AG04450 (cell line): ENCODE results near the gene CAPG. TPM values are rescaled to one million over a fixed set of nuclear protein-coding genes. Genes with fewer than 3 reads are reported as not detected.

Experiments used
- CTCF ChIA-PET: fragments of 300-600, 350-600 bp; formaldehyde crosslinking; extraction: SDS; loops from one replicate; lab custom pipeline; 2022; ENCODE audit warnings: antibody characterized with exemption, inconsistent platforms; lab: Charles Lee
- POLR2A ChIA-PET: fragments of 350-600 bp; formaldehyde crosslinking; extraction: SDS; loops from one replicate; lab custom pipeline; 2021; ENCODE audit warnings: antibody characterized with exemption, inconsistent platforms; lab: Yijun Ruan, JAX
- DNase-seq: peaks from one replicate; pipeline ENCODE4 v3.0.0-alpha.2; 2011; ENCODE audit warnings: low read depth, low spot score
- H3K27ac ChIP-seq: one replicate; pipeline ENCODE4 v1.5.1; 2012; ENCODE audit warnings: low read depth, low read length, control low read depth
- H3K27me3 ChIP-seq: one replicate; pipeline ENCODE4 v1.6.0; 2012; ENCODE audit warnings: low read length; ENCODE audit not compliant: control insufficient read depth, insufficient read depth
- H3K4me3 ChIP-seq: 2 replicates; pipeline ENCODE4 v1.5.1; 2011; ENCODE audit warnings: mild to moderate bottlenecking, low read depth, low read length, control low read depth
- H3K9me3 ChIP-seq: 2 replicates; pipeline ENCODE4 v1.5.1; 2012; ENCODE audit warnings: low read length; ENCODE audit not compliant: control insufficient read depth, insufficient read depth
- CTCF ChIP-seq: IDR thresholded peaks from 2 replicates; pipeline ENCODE4 v1.5.1; 2011; ENCODE audit warnings: low read depth, low read length, control low read depth, inconsistent platforms
- polyA plus RNA-seq: library from polyadenylated mRNA; depleted of rRNA; stranded (reverse); fragments of >200 nt; gene quantifications from 2 replicates; pipeline ENCODE4 v1.2.3, GENCODE V29; 2011

CAPG gene
- polyA plus RNA-seq, 1 experiment: 70.5 TPM

- no peak for DNase-seq
- POLR2A ChIA-PET: interaction anchor here (1.6 to 2.6 kb wide), 2 partner anchors 110 to 119 kb away, joined by 8 to 16 read pairs; partner anchors contain the start of gene MAT2A
- no peaks in the 10 kb centered on the region for H3K27me3 ChIP-seq
- TF ChIP-seq CTCF: no peak
- H3K4me3 ChIP-seq: no peak overlapping the region
- no peak overlapping the region for H3K27ac ChIP-seq
- CTCF ChIA-PET: interaction anchor here (0.8 to 1.1 kb wide), 2 partner anchors 8 to 110 kb away, joined by 3 to 5 read pairs; partner anchors contain the start of gene MAT2A
- H3K9me3 ChIP-seq: no peaks in the 10 kb centered on the region; the same call in 1 of the 2 replicates
These were observed 19.2 kb upstream of the CAPG start for GRCh38 chr2:85429213-85429923.

DNA sequence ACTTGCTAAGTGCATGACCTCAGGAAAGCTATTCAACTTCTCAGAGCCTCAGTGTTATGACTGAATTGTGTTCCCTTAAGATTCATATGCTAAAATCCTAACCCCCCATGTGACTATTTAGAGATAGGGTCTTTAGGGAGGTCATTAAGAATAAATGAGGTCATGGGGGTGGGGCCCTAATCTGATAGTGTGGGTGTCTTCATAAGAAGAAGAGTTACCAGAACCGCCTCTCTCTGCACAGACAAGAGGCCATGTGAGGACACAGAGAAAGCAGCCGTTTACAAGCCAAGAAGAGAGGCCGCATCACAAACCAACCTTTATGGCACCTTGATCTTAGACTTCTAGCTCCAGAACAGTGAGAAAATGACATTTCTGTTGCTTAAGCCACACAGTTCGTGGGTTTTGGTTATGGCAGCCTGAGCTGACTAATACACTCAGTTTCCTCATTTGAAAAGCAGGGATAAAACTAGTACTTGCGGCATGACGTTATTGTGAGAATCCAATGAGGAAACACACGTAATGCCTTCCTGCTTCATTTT, 18.2 kb upstream of the CAPG start:
- POLR2A ChIA-PET: interaction anchor here (1.6 to 2.6 kb wide), 2 partner anchors 111 to 120 kb away, joined by 8 to 16 read pairs; partner anchors contain the start of gene MAT2A
- Histone ChIP-seq H3K4me3 (no peak overlapping the region), H3K9me3 (no peaks in the 10 kb centered on the region; the same call in 1 of the 2 replicates), H3K27me3 (no peaks in the 10 kb centered on the region), H3K27ac (no peak overlapping the region)
- no peak for TF ChIP-seq CTCF
- DNase-seq: no peak
- CTCF ChIA-PET: no interaction called here

GRCh38 chr2:85427300-85427835, 17.2 kb upstream of the CAPG start:
- DNase-seq: no peak
- no peak overlapping the region for H3K27ac ChIP-seq
- no peak overlapping the region for H3K4me3 ChIP-seq
- TF ChIP-seq CTCF: no peak
- H3K9me3 ChIP-seq: no peaks in the 10 kb centered on the region; the same call in 1 of the 2 replicates
- ChIA-PET CTCF (no interaction called here), POLR2A (interaction anchor here (2.6 kb wide), 1 partner anchor 112 kb away, joined by 16 read pairs; the partner anchor contains the start of gene MAT2A)
- no peaks in the 10 kb centered on the region for H3K27me3 ChIP-seq

DNA sequence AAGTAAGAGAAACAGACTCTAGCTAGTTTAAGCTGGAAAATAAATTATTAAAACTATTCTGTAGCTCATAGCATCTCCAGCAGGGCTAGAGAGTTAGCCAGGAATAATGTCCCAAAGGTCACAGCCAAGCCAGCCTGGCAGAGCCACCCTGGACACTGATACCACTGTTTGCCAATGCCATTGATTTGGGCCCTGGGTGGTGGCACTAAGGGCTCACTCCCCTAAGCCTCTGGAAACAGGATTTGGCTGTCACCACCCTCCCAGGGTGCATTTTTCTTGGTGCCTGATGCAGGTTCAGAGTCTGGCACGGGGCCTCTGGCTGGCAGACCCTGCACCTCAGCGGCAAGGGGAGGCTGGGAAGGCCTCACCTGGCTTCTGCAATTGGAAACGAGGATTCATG, 15.4 kb upstream of the CAPG start:
- no peak overlapping the region for H3K4me3 ChIP-seq
- no peaks in the 10 kb centered on the region for H3K27me3 ChIP-seq
- H3K27ac ChIP-seq: no peak overlapping the region
- no peaks in the 10 kb centered on the region for H3K9me3 ChIP-seq
- TF ChIP-seq CTCF: no peak
- ChIA-PET POLR2A (interaction anchor here (1.0 kb wide), 1 partner anchor 113 kb away, joined by 4 read pairs; the partner anchor contains the start of gene MAT2A), CTCF (interaction anchor here (0.6 to 1.4 kb wide), 2 partner anchors 127 to 384 kb away, joined by 3 read pairs; no protein-coding TSS in a partner anchor)
- no peak for DNase-seq

DNA sequence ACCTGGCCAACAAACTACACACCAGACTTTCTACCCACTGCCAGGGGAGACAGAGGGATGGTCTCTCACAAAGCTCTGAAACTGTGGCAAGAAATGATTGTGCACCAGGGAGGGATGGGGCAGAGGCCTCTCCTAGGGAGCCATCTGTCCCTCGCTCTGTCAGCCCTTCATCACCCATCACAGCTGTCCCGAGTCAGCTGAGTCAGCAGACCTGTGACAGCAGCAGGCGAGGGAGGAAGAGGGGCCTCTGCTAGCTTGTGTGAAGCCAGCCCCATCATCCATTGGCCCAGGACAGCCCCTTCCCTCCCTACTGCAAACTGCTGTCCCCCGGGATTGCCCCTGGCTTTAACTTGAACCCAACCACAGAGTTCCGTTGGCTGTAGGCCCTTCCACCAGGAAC, 13.4 kb upstream of the CAPG start:
- H3K27me3 ChIP-seq: no peaks in the 10 kb centered on the region
- no peak for DNase-seq
- H3K27ac ChIP-seq: no peak overlapping the region
- ChIA-PET CTCF (interaction anchor here (6.0 kb wide), 1 partner anchor 128 kb away, joined by 124 read pairs; no protein-coding TSS in a partner anchor), POLR2A (interaction anchor here (6.1 kb wide), 1 partner anchor 116 kb away, joined by 115 read pairs; the partner anchor contains the start of gene MAT2A)
- no peak overlapping the region for H3K4me3 ChIP-seq
- no peaks in the 10 kb centered on the region for H3K9me3 ChIP-seq
- no peak for TF ChIP-seq CTCF
